T-helper 1 cell treated with Interleukin-12 subunit alpha and Interleukin-12 subunit beta and Interleukin-4 antibody, amounts not matched to agents 30 ng/mL and 1 ng/mL, for 36 hours (primary cell): ENCODE results near the gene C3orf49. TPM values are rescaled to one million over a fixed set of nuclear protein-coding genes. Genes with fewer than 3 reads are reported as not detected.

Experiments used
- intact Hi-C: fragments of 100-400 bp; cut with micrococcal nuclease; formaldehyde crosslinking; loops from one replicate; pipeline ENCODE4 v1.15.1; 2024
- total RNA-seq: library from RNA; stranded (reverse); gene quantifications from 2 replicates; pipeline ENCODE4 v1.2.3, GENCODE V29; 2022

The C3orf49 gene
- total RNA-seq, 1 donor from 2014 or later: not detected

GRCh38 chr3:63878394-63879060, 59.4 kb downstream of the C3orf49 start:
- intact Hi-C loops: loop anchor here (1.0 kb wide), 2 partner anchors 8 kb away; no protein-coding TSS in a partner anchor

- intact Hi-C loops: no loop called here
Observed at GRCh38 chr3:63880653-63881052, 61.6 kb downstream of the C3orf49 start.

DNA sequence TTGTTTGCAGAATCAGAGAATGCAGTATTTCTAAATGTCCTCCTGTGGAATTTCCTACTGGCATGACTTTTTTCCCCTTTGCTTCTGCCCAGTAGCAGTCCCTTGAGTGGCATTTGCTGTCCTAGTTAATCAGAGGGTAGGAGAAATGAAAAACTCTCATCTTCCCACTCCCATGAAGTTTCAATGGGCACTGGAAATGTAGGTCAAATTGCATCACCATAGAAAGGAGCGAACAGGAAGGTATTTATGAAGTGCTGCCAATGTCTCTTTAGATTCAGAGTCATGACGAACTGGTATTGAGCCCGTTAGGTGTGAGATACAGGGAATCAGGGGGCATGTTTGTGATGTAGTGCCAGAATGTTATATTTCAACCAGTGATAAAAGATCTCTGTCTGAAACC, 67.8 kb downstream of the C3orf49 start:
- intact Hi-C loops: loop anchor here (1.0 kb wide), 1 partner anchor 9 kb away; no protein-coding TSS in a partner anchor

DNA sequence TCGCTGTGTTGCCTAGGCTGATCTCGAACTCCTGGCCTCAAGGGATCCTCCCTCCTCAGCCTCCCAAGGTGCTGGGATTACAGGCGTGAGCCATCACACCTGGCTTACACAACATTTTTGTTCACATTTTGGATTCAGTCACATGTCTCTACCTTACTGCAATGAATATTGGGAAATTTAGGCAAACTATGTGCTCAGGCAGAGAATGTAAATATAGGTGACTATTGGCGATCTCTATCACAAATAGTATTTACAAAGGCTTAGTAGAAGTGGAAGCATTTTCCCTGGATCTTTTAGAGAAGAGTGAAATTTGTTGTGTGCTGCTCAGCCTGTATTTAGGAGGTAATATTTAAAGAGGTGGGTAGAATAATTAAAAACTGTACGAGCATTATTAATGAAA, 72.4 kb downstream of the C3orf49 start:
- intact Hi-C loops: no loop called here

- intact Hi-C loops: no loop called here
Observed at GRCh38 chr3:63892773-63893352, 73.8 kb downstream of the C3orf49 start.

GRCh38 chr3:63895422-63896189, 76.5 kb downstream of the C3orf49 start:
- intact Hi-C loops: loop anchor here (2.0 kb wide), 1 partner anchor 15 kb away; no protein-coding TSS in a partner anchor

GRCh38 chr3:63896332-63897030, 77.4 kb downstream of the C3orf49 start:
- intact Hi-C loops: loop anchor here (2.0 kb wide), 1 partner anchor 14 kb away; no protein-coding TSS in a partner anchor

Other genes starting within 250 kb of the C3orf49 start
- not detected in 2 replicates for gene SNTN, start 166.6 kb upstream of the C3orf49 start, total RNA-seq
- 89.2 and 90.5 TPM in 2 replicates for gene THOC7, start 44.5 kb downstream of the C3orf49 start, total RNA-seq
- 79.2 and 82.5 TPM in 2 replicates for gene ATXN7, start 44.6 kb downstream of the C3orf49 start, total RNA-seq
- not detected in 2 replicates for gene SCAANT1, start 93.1 kb downstream of the C3orf49 start, total RNA-seq
- gene PSMD6, start 204.2 kb downstream of the C3orf49 start, total RNA-seq: 97.6 and 100 TPM in 2 replicates